Nephron (organoid): ENCODE results near the gene VAMP8.

Source experiments
- H3K27ac Mint-ChIP-seq, 3 experiments: 2 replicates each; pipeline ENCODE4 v1.8.0; 2020; ENCODE audit warnings: mixed read lengths in 3 of 3, mild to moderate bottlenecking in 2 of 3, moderate library complexity in 1 of 3
- H3K27me3 Mint-ChIP-seq: 2 replicates; pipeline ENCODE4 v1.8.0; 2021; ENCODE audit warnings: low read depth, mild to moderate bottlenecking, moderate library complexity, mixed read lengths
- H3K36me3 Mint-ChIP-seq: 2 replicates; pipeline ENCODE4 v1.8.0; 2020; ENCODE audit warnings: low read depth, mixed read lengths
- H3K4me1 Mint-ChIP-seq: 2 replicates; pipeline ENCODE4 v1.8.0; 2020; ENCODE audit warnings: mixed read lengths
- H3K4me3 Mint-ChIP-seq, 3 experiments: 2 replicates each; pipeline ENCODE4 v1.8.0; 2020; ENCODE audit warnings: mild to moderate bottlenecking in 3 of 3, mixed read lengths in 3 of 3, moderate library complexity in 2 of 3
- H3K9me3 Mint-ChIP-seq: 2 replicates; pipeline ENCODE4 v1.8.0; 2020; ENCODE audit warnings: mixed read lengths
- CTCF ChIP-seq, 3 experiments: fragments of 200-600 bp; sonication (generic); IDR thresholded peaks; one replicate each; pipeline ENCODE4 v1.5.0; 2021; ENCODE audit warnings: antibody characterized with exemption in 3 of 3; ENCODE audit not compliant: unreplicated experiment in 3 of 3

The VAMP8 gene

GRCh38 chr2:85596486-85597143, 19.2 kb downstream of the VAMP8 start:
- Mint-ChIP-seq H3K4me3 (peak overlapping the region; percentile 97 to 100 (median 98)), H3K36me3 (no peaks in the 10 kb centered on the region), H3K4me1 (peaks cover 14% of the 10 kb centered on the region), H3K9me3 (no peaks in the 10 kb centered on the region), H3K27me3 (no peaks in the 10 kb centered on the region), H3K27ac (peak overlapping the region in 1 of 3 experiments; percentile 96)
- no peak for TF ChIP-seq CTCF (IDR thresholded peaks at IDR 0.05; ENCODE audit: unreplicated experiment in 3 of 3)

- H3K36me3 Mint-ChIP-seq = no peaks in the 10 kb centered on the region
- no peaks in the 10 kb centered on the region for H3K9me3 Mint-ChIP-seq
- H3K27me3 Mint-ChIP-seq = no peaks in the 10 kb centered on the region
- H3K4me1 Mint-ChIP-seq = peaks cover 14% of the 10 kb centered on the region
- TF ChIP-seq CTCF (IDR thresholded peaks at IDR 0.05; ENCODE audit: unreplicated experiment in 3 of 3) = no peak
- H3K4me3 Mint-ChIP-seq = peak overlapping the region; percentile 97 to 100 (median 98)
- H3K27ac Mint-ChIP-seq = peak overlapping the region in 1 of 3 experiments; percentile 60
Observed at GRCh38 chr2:85597241-85597640, 19.9 kb downstream of the VAMP8 start.

- TF ChIP-seq CTCF (IDR thresholded peaks at IDR 0.05; ENCODE audit: unreplicated experiment in 3 of 3) = no peak
- H3K27me3 Mint-ChIP-seq = no peaks in the 10 kb centered on the region
- no peaks in the 10 kb centered on the region for H3K9me3 Mint-ChIP-seq
- peaks cover 20% of the 10 kb centered on the region for H3K4me1 Mint-ChIP-seq
- H3K36me3 Mint-ChIP-seq = no peaks in the 10 kb centered on the region
- H3K27ac Mint-ChIP-seq = peak overlapping the region in 2 of 3 experiments; percentile 52 to 87
- peak overlapping the region; percentile 47 to 90 (median 89) for H3K4me3 Mint-ChIP-seq
Observed at GRCh38 chr2:85598594-85599340, 21.4 kb downstream of the VAMP8 start.

- peak overlapping the region in 1 of 3 experiments; percentile 30 for H3K27ac Mint-ChIP-seq
- H3K9me3 Mint-ChIP-seq = no peaks in the 10 kb centered on the region
- no peaks in the 10 kb centered on the region for H3K27me3 Mint-ChIP-seq
- peak overlapping the region; percentile 89 to 91 (median 90) for H3K4me3 Mint-ChIP-seq
- H3K4me1 Mint-ChIP-seq = peaks cover 16% of the 10 kb centered on the region
- H3K36me3 Mint-ChIP-seq = no peaks in the 10 kb centered on the region
- TF ChIP-seq CTCF (IDR thresholded peaks at IDR 0.05; ENCODE audit: unreplicated experiment in 3 of 3) = no peak
Observed at GRCh38 chr2:85599468-85600234, 22.3 kb downstream of the VAMP8 start.

GRCh38 chr2:85600235-85600575, 22.8 kb downstream of the VAMP8 start:
- H3K27me3 Mint-ChIP-seq = no peaks in the 10 kb centered on the region
- no peaks in the 10 kb centered on the region for H3K9me3 Mint-ChIP-seq
- peak overlapping the region; percentile 89 to 91 (median 90) for H3K4me3 Mint-ChIP-seq
- H3K27ac Mint-ChIP-seq = no peak overlapping the region
- TF ChIP-seq CTCF (IDR thresholded peaks at IDR 0.05; ENCODE audit: unreplicated experiment in 3 of 3) = no peak
- no peaks in the 10 kb centered on the region for H3K36me3 Mint-ChIP-seq
- peaks cover 19% of the 10 kb centered on the region for H3K4me1 Mint-ChIP-seq
